ENCODE results near the gene ADAMTS19. TPM values are rescaled to one million over a fixed set of nuclear protein-coding genes. Genes with fewer than 3 reads are reported as not detected.
A peak's percentile ranks its signal among the peaks of the same experiment; 100 is the strongest.

ADAMTS19 gene, protein sequence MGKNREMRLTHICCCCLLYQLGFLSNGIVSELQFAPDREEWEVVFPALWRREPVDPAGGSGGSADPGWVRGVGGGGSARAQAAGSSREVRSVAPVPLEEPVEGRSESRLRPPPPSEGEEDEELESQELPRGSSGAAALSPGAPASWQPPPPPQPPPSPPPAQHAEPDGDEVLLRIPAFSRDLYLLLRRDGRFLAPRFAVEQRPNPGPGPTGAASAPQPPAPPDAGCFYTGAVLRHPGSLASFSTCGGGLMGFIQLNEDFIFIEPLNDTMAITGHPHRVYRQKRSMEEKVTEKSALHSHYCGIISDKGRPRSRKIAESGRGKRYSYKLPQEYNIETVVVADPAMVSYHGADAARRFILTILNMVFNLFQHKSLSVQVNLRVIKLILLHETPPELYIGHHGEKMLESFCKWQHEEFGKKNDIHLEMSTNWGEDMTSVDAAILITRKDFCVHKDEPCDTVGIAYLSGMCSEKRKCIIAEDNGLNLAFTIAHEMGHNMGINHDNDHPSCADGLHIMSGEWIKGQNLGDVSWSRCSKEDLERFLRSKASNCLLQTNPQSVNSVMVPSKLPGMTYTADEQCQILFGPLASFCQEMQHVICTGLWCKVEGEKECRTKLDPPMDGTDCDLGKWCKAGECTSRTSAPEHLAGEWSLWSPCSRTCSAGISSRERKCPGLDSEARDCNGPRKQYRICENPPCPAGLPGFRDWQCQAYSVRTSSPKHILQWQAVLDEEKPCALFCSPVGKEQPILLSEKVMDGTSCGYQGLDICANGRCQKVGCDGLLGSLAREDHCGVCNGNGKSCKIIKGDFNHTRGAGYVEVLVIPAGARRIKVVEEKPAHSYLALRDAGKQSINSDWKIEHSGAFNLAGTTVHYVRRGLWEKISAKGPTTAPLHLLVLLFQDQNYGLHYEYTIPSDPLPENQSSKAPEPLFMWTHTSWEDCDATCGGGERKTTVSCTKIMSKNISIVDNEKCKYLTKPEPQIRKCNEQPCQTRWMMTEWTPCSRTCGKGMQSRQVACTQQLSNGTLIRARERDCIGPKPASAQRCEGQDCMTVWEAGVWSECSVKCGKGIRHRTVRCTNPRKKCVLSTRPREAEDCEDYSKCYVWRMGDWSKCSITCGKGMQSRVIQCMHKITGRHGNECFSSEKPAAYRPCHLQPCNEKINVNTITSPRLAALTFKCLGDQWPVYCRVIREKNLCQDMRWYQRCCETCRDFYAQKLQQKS
- total RNA-seq, result not detected

GRCh38 chr5:129459777-129460671 lies at the start of gene ADAMTS19:
ADAMTS19 (plus strand) TSS chr5:129460298; CDS start chr5:129460392, 94 bp downstream.
- Mint-ChIP-seq H3K36me3 (ENCODE audit: low read depth) (no peaks in the 10 kb centered on the region), H3K4me3 (no peak within 1 kb of the TSS), H3K27ac (no peak within 1 kb of the TSS), H3K27me3 (peaks cover 42% of the 10 kb centered on the region), H3K4me1 (ENCODE audit: low read depth) (peaks cover 9% of the 10 kb centered on the region), H3K9me3 (peaks cover 2% of the 10 kb centered on the region)
- ChIA-PET CTCF (interaction anchor here (1.0 kb wide), 1 partner anchor 312 kb away, joined by 3 read pairs; no protein-coding TSS in a partner anchor), POLR2A (no interaction called here)
- DNase-seq, result peak; percentile 39
- intact Hi-C loops (cut with micrococcal nuclease), result no loop called here
- peak; percentile 66 for ATAC-seq
- TF ChIP-seq, protein P1, sequence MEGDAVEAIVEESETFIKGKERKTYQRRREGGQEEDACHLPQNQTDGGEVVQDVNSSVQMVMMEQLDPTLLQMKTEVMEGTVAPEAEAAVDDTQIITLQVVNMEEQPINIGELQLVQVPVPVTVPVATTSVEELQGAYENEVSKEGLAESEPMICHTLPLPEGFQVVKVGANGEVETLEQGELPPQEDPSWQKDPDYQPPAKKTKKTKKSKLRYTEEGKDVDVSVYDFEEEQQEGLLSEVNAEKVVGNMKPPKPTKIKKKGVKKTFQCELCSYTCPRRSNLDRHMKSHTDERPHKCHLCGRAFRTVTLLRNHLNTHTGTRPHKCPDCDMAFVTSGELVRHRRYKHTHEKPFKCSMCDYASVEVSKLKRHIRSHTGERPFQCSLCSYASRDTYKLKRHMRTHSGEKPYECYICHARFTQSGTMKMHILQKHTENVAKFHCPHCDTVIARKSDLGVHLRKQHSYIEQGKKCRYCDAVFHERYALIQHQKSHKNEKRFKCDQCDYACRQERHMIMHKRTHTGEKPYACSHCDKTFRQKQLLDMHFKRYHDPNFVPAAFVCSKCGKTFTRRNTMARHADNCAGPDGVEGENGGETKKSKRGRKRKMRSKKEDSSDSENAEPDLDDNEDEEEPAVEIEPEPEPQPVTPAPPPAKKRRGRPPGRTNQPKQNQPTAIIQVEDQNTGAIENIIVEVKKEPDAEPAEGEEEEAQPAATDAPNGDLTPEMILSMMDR (IDR thresholded peaks at IDR 0.05), result no peak

DNA sequence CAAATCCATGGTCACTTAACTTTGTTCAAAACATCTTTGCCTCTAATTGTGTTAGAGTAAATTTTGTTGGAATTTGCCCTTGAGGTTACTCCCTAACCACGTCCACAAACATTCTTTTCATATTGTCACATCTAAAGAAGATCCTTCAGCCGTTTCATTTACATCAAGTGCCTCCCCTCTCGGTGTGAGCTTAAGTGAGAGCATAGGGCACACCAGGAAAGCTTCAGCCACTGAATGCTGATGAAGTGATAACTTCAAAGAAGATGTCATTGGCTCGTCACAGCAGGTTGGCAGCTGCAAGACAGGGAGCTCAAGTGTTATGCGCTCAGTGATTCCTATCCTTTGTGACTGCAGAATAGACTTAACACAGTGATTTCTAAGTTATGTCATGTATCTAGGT lies 49.6 kb upstream of the ADAMTS19 start:
- no peak overlapping the region for H3K4me3 Mint-ChIP-seq
- ATAC-seq, result no peak
- intact Hi-C loops (cut with micrococcal nuclease), result no loop called here
- POLR2A ChIA-PET, result no interaction called here
- CTCF ChIA-PET, result no interaction called here
- no peaks in the 10 kb centered on the region for H3K36me3 Mint-ChIP-seq (ENCODE audit: low read depth)
- DNase-seq, result no peak
- H3K9me3 Mint-ChIP-seq, result peaks cover 15% of the 10 kb centered on the region
- TF ChIP-seq, protein P1 (IDR thresholded peaks at IDR 0.05), result no peak
- H3K27ac Mint-ChIP-seq, result no peak overlapping the region
- peaks cover 2% of the 10 kb centered on the region for H3K27me3 Mint-ChIP-seq
- no peaks in the 10 kb centered on the region for H3K4me1 Mint-ChIP-seq (ENCODE audit: low read depth)

GRCh38 chr5:129412721-129413120 lies 47.4 kb upstream of the ADAMTS19 start:
- H3K36me3 Mint-ChIP-seq (ENCODE audit: low read depth), result no peaks in the 10 kb centered on the region
- intact Hi-C loops (cut with micrococcal nuclease), result no loop called here
- ChIA-PET POLR2A (no interaction called here), CTCF (no interaction called here)
- DNase-seq (no peak), ATAC-seq (no peak)
- H3K4me3 Mint-ChIP-seq, result no peak overlapping the region
- no peak overlapping the region for H3K27ac Mint-ChIP-seq
- H3K9me3 Mint-ChIP-seq, result peaks cover 20% of the 10 kb centered on the region
- TF ChIP-seq, protein P1 (IDR thresholded peaks at IDR 0.05), result no peak
- no peaks in the 10 kb centered on the region for H3K4me1 Mint-ChIP-seq (ENCODE audit: low read depth)
- peaks cover 2% of the 10 kb centered on the region for H3K27me3 Mint-ChIP-seq

GRCh38 chr5:129413570-129413969 lies 46.5 kb upstream of the ADAMTS19 start:
- Mint-ChIP-seq H3K4me1 (ENCODE audit: low read depth) (no peaks in the 10 kb centered on the region), H3K36me3 (ENCODE audit: low read depth) (no peaks in the 10 kb centered on the region), H3K27ac (no peak overlapping the region), H3K4me3 (no peak overlapping the region), H3K27me3 (peaks cover 2% of the 10 kb centered on the region), H3K9me3 (peaks cover 20% of the 10 kb centered on the region)
- TF ChIP-seq, protein P1 (IDR thresholded peaks at IDR 0.05), result no peak
- ChIA-PET CTCF (interaction anchor here (0.6 kb wide), 1 partner anchor 22 kb away, joined by 3 read pairs; no protein-coding TSS in a partner anchor), POLR2A (no interaction called here)
- DNase-seq (no peak), ATAC-seq (no peak)
- intact Hi-C loops (cut with micrococcal nuclease), result no loop called here

All from activated CD8-positive, alpha-beta T cell treated with anti-CD3 and anti-CD28 coated beads for 36 hours (primary cell).